Choroid plexus epithelial cell (primary cell): ENCODE measurements around the gene TBC1D30.

ENCODE experiments used
- DNase-seq: peaks from one replicate; pipeline ENCODE4 v3.0.0-alpha.2; 2010; ENCODE audit warnings: low read depth
- H3K4me3 ChIP-seq: 2 replicates; pipeline ENCODE4 v1.5.1; 2011; ENCODE audit warnings: low read depth, mild to moderate bottlenecking, control low read depth, low read length, moderate library complexity
- CTCF ChIP-seq: conservative IDR thresholded peaks from 2 replicates; pipeline ENCODE4 v1.5.1; 2011; ENCODE audit warnings: low read depth, mild to moderate bottlenecking, control low read depth, inconsistent platforms, low read length, moderate library complexity

TBC1D30 gene

GRCh38 chr12:64918344-64918743 lies 93.9 kb downstream of the TBC1D30 start:
- H3K4me3 ChIP-seq, result no peak overlapping the region
- no peak for DNase-seq
- no peak for TF ChIP-seq CTCF

GRCh38 chr12:64918801-64919200 lies 94.4 kb downstream of the TBC1D30 start:
- TF ChIP-seq CTCF, result no peak
- no peak overlapping the region for H3K4me3 ChIP-seq
- DNase-seq, result no peak

GRCh38 chr12:64922853-64923252 lies 98.4 kb downstream of the TBC1D30 start:
- DNase-seq, result no peak
- no peak overlapping the region for H3K4me3 ChIP-seq
- no peak for TF ChIP-seq CTCF

GRCh38 chr12:64923536-64923935 lies 99.1 kb downstream of the TBC1D30 start:
- TF ChIP-seq CTCF, result no peak
- no peak for DNase-seq
- H3K4me3 ChIP-seq, result no peak overlapping the region
